Thoracic aorta (tissue), 2 donors: ENCODE data around the gene SHANK3. TPM values are rescaled to one million over a fixed set of nuclear protein-coding genes. Genes with fewer than 3 reads are reported as not detected.

Source experiments
- ATAC-seq: fragments of 150-250 bp; one replicate; pipeline ENCODE4 v1.8.0; 2017; ENCODE audit warnings: low read depth; ENCODE audit not compliant: insufficient number of reproducible peaks, low FRiP score
- DNase-seq: peaks from one replicate; pipeline ENCODE4 v3.0.0-alpha.2; 2020; ENCODE audit warnings: low spot score
- H3K27ac ChIP-seq, 2 donors: fragments of 200-600 bp; sonication (generic); 1 replicate in 1 of 2; 2 replicates in 1 of 2; pipeline ENCODE4 v1.5.1; 2016; ENCODE audit warnings: mild to moderate bottlenecking in 2 of 2, moderate library complexity in 2 of 2
- H3K27me3 ChIP-seq: fragments of 200-600 bp; sonication (generic); replicated peaks from 2 replicates; pipeline ENCODE4 v1.6.0; 2016; ENCODE audit warnings: mild to moderate bottlenecking; ENCODE audit not compliant: insufficient read depth
- H3K36me3 ChIP-seq: fragments of 200-600 bp; sonication (generic); one replicate; pipeline ENCODE4 v1.5.1; 2016
- H3K4me1 ChIP-seq, 2 donors: fragments of 200-600 bp; sonication (generic); 1 replicate in 1 of 2; 2 replicates in 1 of 2; pipeline versions ENCODE4 v1.5.1 to v1.6.0; 2016; ENCODE audit warnings: low read depth in 2 of 2, mild to moderate bottlenecking in 1 of 2; ENCODE audit not compliant: control insufficient read depth in 1 of 2
- H3K4me3 ChIP-seq: fragments of 200-600 bp; sonication (generic); 2 replicates; pipeline ENCODE4 v1.5.1; 2016; ENCODE audit warnings: mild to moderate bottlenecking
- H3K9me3 ChIP-seq: fragments of 200-600 bp; sonication (generic); 2 replicates; pipeline ENCODE4 v1.5.1; 2016
- CTCF ChIP-seq: fragments of 200-600 bp; sonication (generic); IDR thresholded peaks from one replicate; pipeline ENCODE4 v1.5.1; 2019; ENCODE audit warnings: antibody characterized with exemption
- total RNA-seq, 2 donors: library from RNA; depleted of rRNA; stranded (reverse); fragments of >200 nt; gene quantifications; one replicate each; pipeline versions ENCODE4 v1.1.0 to v1.2.3, GENCODE V29; 2016

SHANK3 gene
- total RNA-seq, 2 donors from 2014 or later: 10.7 to 14.3 TPM

- Histone ChIP-seq H3K36me3 (no peaks in the 10 kb centered on the region), H3K4me3 (no peak overlapping the region), H3K4me1 (peaks cover 0 to 4% of the 10 kb centered on the region in 2 donors), H3K9me3 (no peaks in the 10 kb centered on the region), H3K27me3 (no peaks in the 10 kb centered on the region), H3K27ac (no peak overlapping the region)
- DNase-seq: no peak
- ATAC-seq: no peak
- no peak for TF ChIP-seq CTCF
Observed at GRCh38 chr22:50694099-50694605, 21.5 kb downstream of the SHANK3 start.

- ATAC-seq (no peak), DNase-seq (no peak)
- Histone ChIP-seq H3K27me3 (no peaks in the 10 kb centered on the region), H3K9me3 (no peaks in the 10 kb centered on the region), H3K36me3 (no peaks in the 10 kb centered on the region), H3K27ac (no peak overlapping the region), H3K4me1 (peaks cover 0 to 4% of the 10 kb centered on the region in 2 donors), H3K4me3 (no peak overlapping the region)
- TF ChIP-seq CTCF: no peak
Observed at GRCh38 chr22:50694766-50695420, 22.3 kb downstream of the SHANK3 start.

- H3K36me3 ChIP-seq: no peaks in the 10 kb centered on the region
- no peak for DNase-seq
Observed at GRCh38 chr22:50695421-50696250, 23.0 kb downstream of the SHANK3 start.

GRCh38 chr22:50696251-50696798 lies 23.7 kb downstream of the SHANK3 start:
- no peaks in the 10 kb centered on the region for H3K36me3 ChIP-seq
- TF ChIP-seq CTCF: no peak
- no peak for DNase-seq
- no peaks in the 10 kb centered on the region for H3K27me3 ChIP-seq
- no peaks in the 10 kb centered on the region for H3K9me3 ChIP-seq
- peaks cover 0 to 4% of the 10 kb centered on the region in 2 donors for H3K4me1 ChIP-seq
- no peak overlapping the region for H3K4me3 ChIP-seq
- H3K27ac ChIP-seq: no peak overlapping the region
- ATAC-seq: no peak

More at GRCh38 chr22:50695421-50696250, 23.0 kb downstream of the SHANK3 start:
- no peak for TF ChIP-seq CTCF
- Histone ChIP-seq H3K27ac (no peak overlapping the region), H3K9me3 (no peaks in the 10 kb centered on the region), H3K4me1 (peaks cover 0 to 4% of the 10 kb centered on the region in 2 donors), H3K4me3 (no peak overlapping the region), H3K27me3 (no peaks in the 10 kb centered on the region)
- no peak for ATAC-seq
